GM19193 (cell line): ENCODE data around the gene WFDC13.

Experiments used
- POLR2A ChIP-seq: IDR thresholded peaks from 4 replicates; pipeline ENCODE4 v1.6.1; 2011; ENCODE audit not compliant: insufficient read depth, insufficient read length; ENCODE audit errors: extremely low read depth

Gene WFDC13

DNA sequence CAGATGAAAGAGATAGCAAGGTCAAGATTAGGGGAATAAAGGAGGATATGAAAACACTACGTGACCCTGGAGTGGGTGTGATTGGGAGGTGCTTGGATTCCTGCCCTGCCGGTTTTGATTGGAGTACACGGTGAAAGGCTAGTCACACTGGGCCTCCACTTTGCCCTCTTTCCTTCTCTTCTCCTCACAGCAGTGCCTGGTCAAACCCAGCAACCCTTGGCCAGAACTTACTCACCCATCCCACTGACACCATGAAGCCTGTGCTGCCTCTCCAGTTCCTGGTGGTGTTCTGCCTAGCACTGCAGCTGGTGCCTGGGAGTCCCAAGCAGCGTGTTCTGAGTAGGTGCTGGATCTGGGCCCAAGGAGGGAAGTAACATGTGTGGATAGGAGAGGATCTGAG, at the start of gene WFDC13:
Gene WFDC13 (plus strand): TSS at position 166 of the 400 bp plus-strand sequence. CDS start 86 bp downstream, at position 252.
- no peak for TF ChIP-seq POLR2A

DNA sequence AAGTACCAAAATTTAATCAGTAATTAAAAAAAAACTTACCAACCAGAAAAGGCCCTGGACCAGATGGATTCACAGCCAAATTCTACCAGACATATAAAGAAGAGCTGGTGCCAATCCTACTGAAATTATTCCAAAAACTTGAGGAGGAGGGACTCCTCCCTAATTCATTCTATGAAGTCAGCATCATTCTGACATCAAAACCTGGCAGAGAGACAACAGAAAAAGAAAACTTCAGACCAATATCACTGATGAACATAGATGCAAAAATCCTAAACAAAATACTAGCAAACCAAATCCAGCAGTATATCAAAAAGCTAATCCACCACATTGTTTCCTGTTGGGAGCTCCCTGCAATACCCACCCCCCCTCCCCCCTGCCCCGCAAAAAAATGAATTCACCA, 31.7 kb upstream of the WFDC13 start, which contains the start of gene WFDC11:
Gene WFDC11 (minus strand): TSS at position 101 of the 400 bp plus-strand sequence. CDS start 19,639 bp downstream, outside the sequence.
- no peak for TF ChIP-seq POLR2A

DNA sequence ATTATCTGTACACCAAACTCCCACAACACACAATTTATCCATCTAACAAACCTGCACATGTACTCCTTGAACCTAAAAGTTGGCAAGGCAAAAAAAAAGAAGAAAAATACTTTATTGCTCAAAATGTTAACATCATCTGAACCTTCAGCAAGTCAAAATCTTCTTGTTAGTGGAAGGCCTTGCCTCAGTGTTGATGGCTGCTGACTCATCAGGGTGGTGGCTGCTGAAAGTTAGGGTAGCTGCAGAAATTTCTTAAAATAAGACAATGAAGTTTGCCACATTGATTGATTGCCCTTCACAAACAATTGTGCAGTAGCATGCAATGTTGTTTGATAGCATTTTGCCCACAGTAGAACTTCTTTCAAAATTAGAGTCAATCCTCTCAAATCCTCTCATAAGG, 29.1 kb upstream of the WFDC13 start:
- TF ChIP-seq POLR2A: no peak

DNA sequence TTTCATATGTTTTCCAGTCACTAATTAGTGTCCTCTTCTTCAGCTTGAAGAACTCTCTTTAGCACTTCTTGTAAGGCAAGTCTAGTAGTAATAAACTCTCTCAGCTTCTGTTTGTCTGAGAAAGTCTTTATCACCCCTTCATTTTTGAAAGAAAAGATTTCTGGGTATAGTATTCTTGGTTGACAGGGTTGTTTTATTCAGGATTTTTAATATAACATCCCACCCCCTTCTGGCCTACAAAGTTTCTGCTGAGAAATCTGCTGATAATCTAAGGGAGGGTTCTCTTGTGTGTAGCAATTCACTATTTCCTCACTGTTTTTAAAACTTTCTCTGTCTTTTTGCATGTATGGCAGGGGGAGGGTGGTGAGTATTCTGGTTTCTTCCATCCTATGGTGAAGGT, 22.2 kb upstream of the WFDC13 start:
- TF ChIP-seq POLR2A: no peak

- no peak for TF ChIP-seq POLR2A
Observed at GRCh38 chr20:45685896-45686295, 15.9 kb upstream of the WFDC13 start.

- TF ChIP-seq POLR2A: no peak
Observed at GRCh38 chr20:45695496-45695895, 6.3 kb upstream of the WFDC13 start.

DNA sequence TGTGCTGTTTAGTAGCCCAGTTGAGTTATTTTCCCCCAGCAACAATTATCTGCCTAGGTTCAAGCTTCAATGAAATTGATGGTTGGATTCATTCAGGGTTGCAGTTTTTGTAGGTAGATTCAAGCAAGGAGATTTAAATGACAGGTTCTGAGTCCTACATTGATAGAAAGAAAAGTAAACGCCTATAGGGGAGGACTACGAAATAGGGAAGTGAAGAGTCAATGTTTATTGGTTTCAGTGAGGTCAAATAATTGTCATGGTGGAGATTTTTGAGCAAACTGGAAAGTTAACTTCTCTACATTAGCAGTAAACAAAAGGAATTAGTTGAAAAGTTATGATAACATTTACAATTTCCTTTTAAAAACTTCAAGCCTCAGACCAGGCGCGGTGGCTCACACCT, 734 bp upstream of the WFDC13 start:
- TF ChIP-seq POLR2A: no peak

DNA sequence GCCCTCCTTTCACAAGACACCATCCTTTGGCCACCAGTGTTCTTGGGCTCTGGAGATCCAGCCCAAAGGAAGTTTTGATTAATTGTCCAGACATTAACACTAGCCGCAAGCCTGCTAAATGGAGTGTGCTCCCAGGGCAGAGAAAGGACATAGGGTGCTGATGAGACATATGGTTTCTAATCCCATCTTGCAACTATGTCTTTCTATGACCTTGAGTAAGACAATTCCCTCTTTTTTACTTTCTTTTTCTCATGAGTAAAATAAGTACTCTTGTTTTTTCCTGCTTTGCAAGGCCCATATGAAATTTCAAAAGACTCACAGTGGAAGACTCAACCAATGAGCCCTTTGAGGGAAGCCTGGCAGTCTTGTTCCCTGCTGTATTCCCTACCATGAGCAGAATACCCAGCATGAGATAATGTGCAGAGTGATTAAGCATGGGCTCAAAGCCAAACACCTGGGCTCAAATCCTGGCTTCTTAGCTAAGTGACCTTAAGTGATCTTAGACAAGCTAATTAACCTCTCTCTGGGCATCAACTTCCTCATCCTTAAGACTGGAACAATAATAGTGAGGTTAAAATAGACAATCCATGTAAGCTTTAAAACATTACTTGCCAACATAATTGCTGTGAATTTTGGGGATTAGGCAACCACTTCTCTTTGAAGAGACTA, 3.3 kb downstream of the WFDC13 start, which contains the start of gene WFDC10B:
Gene WFDC10B (minus strand): TSS at position 51 of the 669 bp plus-strand sequence. CDS start 19,027 bp downstream, outside the sequence.
- TF ChIP-seq POLR2A: no peak

DNA sequence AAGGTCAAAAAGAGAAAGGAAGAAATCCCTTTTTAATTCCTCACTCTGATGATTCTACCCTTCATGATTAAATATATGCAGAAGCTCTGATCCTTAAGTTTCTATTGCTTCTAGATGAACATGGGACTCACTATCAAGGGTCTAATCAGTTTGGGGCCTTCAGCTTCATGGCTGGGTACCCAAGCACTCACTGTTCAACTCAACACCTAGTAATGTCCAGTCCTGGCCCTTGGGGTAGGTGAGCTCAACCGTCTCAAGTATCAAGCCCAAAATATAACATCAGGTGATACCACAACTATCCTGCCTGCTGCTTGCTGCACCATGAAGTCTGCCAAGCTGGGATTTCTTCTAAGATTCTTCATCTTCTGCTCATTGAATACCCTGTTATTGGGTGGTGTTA, 20.2 kb downstream of the WFDC13 start, which contains the start of gene SPINT4:
Gene SPINT4 (plus strand): TSS at position 301 of the 400 bp plus-strand sequence. CDS start 21 bp downstream, at position 322.
- TF ChIP-seq POLR2A: no peak

GRCh38 chr20:45725134-45725533, 23.3 kb downstream of the WFDC13 start:
- no peak for TF ChIP-seq POLR2A

DNA sequence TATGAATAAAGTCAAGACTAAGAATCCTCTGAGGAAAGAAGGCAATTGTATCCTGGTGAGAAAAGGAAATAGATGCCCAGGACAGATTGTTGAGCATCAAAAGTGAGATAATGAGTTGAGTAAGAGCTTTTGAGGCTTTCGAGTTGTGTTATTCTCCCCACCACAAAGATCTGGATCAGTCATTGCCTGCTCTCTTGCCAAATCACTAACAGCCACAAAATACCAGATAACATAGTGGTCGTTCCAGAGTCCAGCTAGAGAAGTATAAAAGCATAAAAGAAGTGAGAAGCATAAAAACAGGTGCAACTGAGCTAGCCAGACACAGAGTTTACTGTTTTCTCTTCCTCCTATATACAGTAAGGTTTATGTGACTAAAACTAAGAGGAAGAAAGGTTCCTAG, 25.2 kb downstream of the WFDC13 start:
- no peak for TF ChIP-seq POLR2A

- no peak for TF ChIP-seq POLR2A
Observed at GRCh38 chr20:45732199-45732598, 30.4 kb downstream of the WFDC13 start.

GRCh38 chr20:45735552-45735951, 33.7 kb downstream of the WFDC13 start:
- no peak for TF ChIP-seq POLR2A

- no peak for TF ChIP-seq POLR2A
Observed at GRCh38 chr20:45735988-45736387, 34.1 kb downstream of the WFDC13 start.

DNA sequence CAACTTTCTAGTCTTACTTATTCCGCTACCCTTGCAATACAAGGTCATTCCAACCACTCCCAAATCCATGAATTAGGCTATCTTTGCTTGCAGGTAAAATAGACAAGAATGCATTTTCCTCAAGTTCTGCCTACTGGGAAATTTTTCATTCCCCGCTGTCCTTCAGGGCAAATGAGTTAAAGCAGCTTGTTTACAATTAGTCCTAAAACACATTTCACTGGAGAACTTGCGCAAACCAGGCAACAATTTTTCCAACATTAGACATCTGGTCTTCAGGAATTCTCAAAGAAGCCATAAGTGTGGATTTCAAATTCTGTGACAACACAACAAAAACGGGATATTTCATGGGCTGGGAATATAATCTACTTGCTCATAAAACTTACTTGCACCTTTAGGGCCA, 40.8 kb downstream of the WFDC13 start:
- TF ChIP-seq POLR2A: no peak

GRCh38 chr20:45745015-45745414, 43.2 kb downstream of the WFDC13 start:
- TF ChIP-seq POLR2A: no peak

- TF ChIP-seq POLR2A: no peak
Observed at GRCh38 chr20:45751721-45752120, 49.9 kb downstream of the WFDC13 start.

GRCh38 chr20:45752746-45753145, 50.9 kb downstream of the WFDC13 start:
- TF ChIP-seq POLR2A: no peak

DNA sequence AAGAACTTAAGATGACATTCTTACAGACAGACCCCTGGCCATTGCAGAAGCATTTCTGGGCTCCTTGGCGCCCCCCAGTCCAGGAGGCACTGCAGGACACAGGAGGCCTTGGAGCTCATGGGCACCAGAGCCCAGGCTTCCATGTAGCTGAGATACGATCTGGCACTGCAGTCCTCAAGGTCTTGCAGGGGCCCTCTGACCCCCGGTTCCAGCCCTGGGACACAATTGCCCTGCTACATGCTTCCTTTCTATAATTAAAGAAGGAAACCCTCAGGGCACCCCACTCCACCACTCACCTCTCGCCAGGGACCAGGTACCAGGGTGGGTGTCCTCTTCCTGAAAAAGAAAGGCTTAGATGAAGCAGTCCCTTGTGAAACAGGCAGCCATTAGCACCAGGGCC, 56.3 kb downstream of the WFDC13 start:
- no peak for TF ChIP-seq POLR2A
